Measurements from ENCODE around the gene IBTK. TPM values are rescaled to one million over a fixed set of nuclear protein-coding genes. Genes with fewer than 3 reads are reported as not detected.
A peak's percentile ranks its signal among the peaks of the same experiment; 100 is the strongest.

IBTK gene
- total and polyA plus RNA-seq, 2 of the 4 experiments (the other 2 are of a cell fraction): 9.7 to 45.0 TPM

GRCh38 chr6:82259389-82259788, 11.8 kb upstream of the IBTK start:
- Histone ChIP-seq H3K27me3 (ENCODE audit: control insufficient read depth, insufficient read depth, low read length) (no peaks in the 10 kb centered on the region), H2AK5ac (ENCODE audit: low read depth, low read length) (no peak overlapping the region), H3K23ac (ENCODE audit: low read depth, low read length) (no peak overlapping the region), H3K79me1 (ENCODE audit: low read depth in 1 of 2, low read length in 2 of 2) (no peaks in the 10 kb centered on the region), H3K9me3 (ENCODE audit: control insufficient read depth, insufficient read depth, low read length) (no peaks in the 10 kb centered on the region), H2BK15ac (ENCODE audit: low read depth, low read length) (no peak overlapping the region), H3K4me3 (ENCODE audit: insufficient read depth, low read depth, low read length) (no peak overlapping the region), H3K36me3 (ENCODE audit: control insufficient read depth, insufficient read depth, low read length) (no peaks in the 10 kb centered on the region), H3K9me1 (ENCODE audit: insufficient read depth, low read length) (no peaks in the 10 kb centered on the region), H3K4ac (ENCODE audit: low read depth, low read length) (no peak overlapping the region), H4K8ac (ENCODE audit: low read depth in 2 of 2, low read length in 2 of 2) (no peak overlapping the region), H2BK120ac (ENCODE audit: low read depth, low read length) (no peak overlapping the region), H2AFZ (replicated peaks; ENCODE audit: low read length, poor library complexity) (peak overlapping the region; percentile 40), H4K20me1 (ENCODE audit: insufficient read depth, low read length) (no peaks in the 10 kb centered on the region), H3K14ac (replicated peaks; ENCODE audit: low read depth, low read length) (no peak overlapping the region), H4K91ac (ENCODE audit: insufficient read depth, low read depth, low read length) (no peak overlapping the region), H3K4me1 (ENCODE audit: control insufficient read depth, insufficient read depth, low read length) (no peaks in the 10 kb centered on the region), H2BK20ac (ENCODE audit: low read depth, low read length) (no peak overlapping the region), H3K4me2 (ENCODE audit: low read depth, low read length) (no peak overlapping the region), H3K18ac (ENCODE audit: low read depth, low read length) (no peak overlapping the region), H2BK5ac (ENCODE audit: low read depth, low read length, poor library complexity, severe bottlenecking) (no peak overlapping the region), H2AK9ac (replicated peaks; ENCODE audit: low read depth, low read length, poor library complexity) (no peak overlapping the region), H3K56ac (ENCODE audit: extremely low read depth, insufficient read depth, low read length) (no peak overlapping the region), H4K5ac (ENCODE audit: low read depth, low read length) (no peak overlapping the region), H3K27ac (ENCODE audit: insufficient read depth, low read length) (no peak overlapping the region), H3K9ac (ENCODE audit: low read depth, low read length) (no peak overlapping the region)
- CTCF ChIA-PET: interaction anchor here (0.6 to 1.3 kb wide), 2 partner anchors 12 to 91 kb away, joined by 3 to 4 read pairs; no protein-coding TSS in a partner anchor
- no TSS peak for BruUV-seq (replicated peaks)
- TF ChIP-seq CHD1 (IDR thresholded peaks at IDR 0.05; ENCODE audit: low read depth, low read length) (no peak), BHLHE40 (IDR thresholded peaks at IDR 0.05; ENCODE audit: low read depth, low read length) (no peak), USF2 (IDR thresholded peaks at IDR 0.05; ENCODE audit: low read depth, low read length) (no peak), FOS (IDR thresholded peaks at IDR 0.05; ENCODE audit: low read depth, low read length) (no peak), MAFK (IDR thresholded peaks at IDR 0.05; ENCODE audit: low read depth, low read length) (no peak), RFX5 (IDR thresholded peaks at IDR 0.05; ENCODE audit: low read depth, low read length) (no peak), CTCF (conservative IDR thresholded peaks at IDR 0.05; ENCODE audit: low read depth, low read length) (no peak), POLR2A (IDR thresholded peaks at IDR 0.05; ENCODE audit: low read depth, low read length) (no peak), NFE2L2 (IDR thresholded peaks at IDR 0.05; ENCODE audit: low read depth, low read length) (no peak), RCOR1 (IDR thresholded peaks at IDR 0.05; ENCODE audit: insufficient replicate concordance, low read length) (no peak)
- POLR2A ChIA-PET (ENCODE audit: unreplicated experiment): no interaction called here
- in situ Hi-C loops (cut with MboI; ENCODE audit: low sequenced_read_pairs): loop anchor here (25.0 kb wide), 1 partner anchor 1253 kb away; the partner anchor contains the start of gene PRSS35
- no peak for ATAC-seq (ENCODE audit: low read depth)
- WGBS, 2 experiments (ENCODE audit: extremely low coverage in 2 of 2, insufficient read length in 1 of 2): no CpG with 5 or more reads among the region's 1 CpG
- intact Hi-C loops (cut with micrococcal nuclease): no loop called here
- DNase-seq: no peak
- dilution Hi-C loops (cut with HindIII; ENCODE audit: low sequenced_read_pairs, unreplicated experiment): no loop called here

Data from IMR-90 (cell line).